ENCODE results near the gene NGDN.

The NGDN gene

GRCh38 chr14:23524954-23525353 lies 55.5 kb downstream of the NGDN start:
- no peaks in the 10 kb centered on the region for H3K4me1 ChIP-seq (ENCODE audit: insufficient read depth, poor library complexity, severe bottlenecking)
- TF ChIP-seq, protein P1, sequence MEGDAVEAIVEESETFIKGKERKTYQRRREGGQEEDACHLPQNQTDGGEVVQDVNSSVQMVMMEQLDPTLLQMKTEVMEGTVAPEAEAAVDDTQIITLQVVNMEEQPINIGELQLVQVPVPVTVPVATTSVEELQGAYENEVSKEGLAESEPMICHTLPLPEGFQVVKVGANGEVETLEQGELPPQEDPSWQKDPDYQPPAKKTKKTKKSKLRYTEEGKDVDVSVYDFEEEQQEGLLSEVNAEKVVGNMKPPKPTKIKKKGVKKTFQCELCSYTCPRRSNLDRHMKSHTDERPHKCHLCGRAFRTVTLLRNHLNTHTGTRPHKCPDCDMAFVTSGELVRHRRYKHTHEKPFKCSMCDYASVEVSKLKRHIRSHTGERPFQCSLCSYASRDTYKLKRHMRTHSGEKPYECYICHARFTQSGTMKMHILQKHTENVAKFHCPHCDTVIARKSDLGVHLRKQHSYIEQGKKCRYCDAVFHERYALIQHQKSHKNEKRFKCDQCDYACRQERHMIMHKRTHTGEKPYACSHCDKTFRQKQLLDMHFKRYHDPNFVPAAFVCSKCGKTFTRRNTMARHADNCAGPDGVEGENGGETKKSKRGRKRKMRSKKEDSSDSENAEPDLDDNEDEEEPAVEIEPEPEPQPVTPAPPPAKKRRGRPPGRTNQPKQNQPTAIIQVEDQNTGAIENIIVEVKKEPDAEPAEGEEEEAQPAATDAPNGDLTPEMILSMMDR (IDR thresholded peaks at IDR 0.05; ENCODE audit: poor library complexity, severe bottlenecking): no peak
- no peak overlapping the region for H3K27ac ChIP-seq (ENCODE audit: poor library complexity, severe bottlenecking)
- no peak overlapping the region for H3K4me3 ChIP-seq (ENCODE audit: severe bottlenecking)
- ATAC-seq (ENCODE audit: low read depth): no peak
- H3K27me3 ChIP-seq (ENCODE audit: insufficient read depth, poor library complexity, severe bottlenecking): no peaks in the 10 kb centered on the region
- no peaks in the 10 kb centered on the region for H3K36me3 ChIP-seq (ENCODE audit: low read depth)
- DNase-seq (ENCODE audit: low spot score): no peak
- H3K9me3 ChIP-seq (ENCODE audit: severe bottlenecking): no peaks in the 10 kb centered on the region

DNA sequence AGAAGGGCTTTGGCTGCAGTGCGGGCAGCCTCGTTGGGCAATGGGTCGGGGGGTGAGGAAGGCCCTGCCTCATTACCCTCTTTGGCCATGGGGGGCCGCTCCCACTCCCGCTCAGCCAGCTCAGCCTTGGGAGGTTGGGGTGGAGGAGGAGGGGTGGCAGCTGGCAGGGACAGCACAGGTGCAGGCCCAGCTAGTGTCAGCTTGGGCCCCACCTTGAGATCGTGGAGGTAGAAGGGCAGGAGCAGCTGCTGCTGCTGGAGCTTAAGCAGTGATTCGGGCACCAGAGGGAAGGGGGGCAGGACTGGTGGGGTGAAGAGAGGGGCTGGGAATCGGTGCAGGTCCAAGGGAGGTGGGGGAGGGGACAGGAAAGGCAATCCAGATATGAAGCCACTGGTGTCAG lies 56.1 kb downstream of the NGDN start:
- no peak for DNase-seq (ENCODE audit: low spot score)
- no peaks in the 10 kb centered on the region for H3K9me3 ChIP-seq (ENCODE audit: severe bottlenecking)
- no peak for ATAC-seq (ENCODE audit: low read depth)
- H3K4me1 ChIP-seq (ENCODE audit: insufficient read depth, poor library complexity, severe bottlenecking): no peaks in the 10 kb centered on the region
- no peak overlapping the region for H3K27ac ChIP-seq (ENCODE audit: poor library complexity, severe bottlenecking)
- H3K4me3 ChIP-seq (ENCODE audit: severe bottlenecking): no peak overlapping the region
- H3K36me3 ChIP-seq (ENCODE audit: low read depth): no peaks in the 10 kb centered on the region
- no peaks in the 10 kb centered on the region for H3K27me3 ChIP-seq (ENCODE audit: insufficient read depth, poor library complexity, severe bottlenecking)
- TF ChIP-seq, protein P1 (IDR thresholded peaks at IDR 0.05; ENCODE audit: poor library complexity, severe bottlenecking): no peak

Data from RWPE2 (cell line).